Body of pancreas (tissue), 4 donors: Measurements from ENCODE around the gene UCP2. TPM values are rescaled to one million over a fixed set of nuclear protein-coding genes. Genes with fewer than 3 reads are reported as not detected.

Experiments
- ATAC-seq: fragments of 150-250 bp; one replicate; pipeline ENCODE4 v1.9.1; 2016
- DNase-seq, 4 donors: peaks; one replicate each; pipeline ENCODE4 v3.0.0-alpha.2; 2019
- H3K27ac ChIP-seq, 4 donors: fragments of 200-600 bp; sonication (generic); 1 replicate in 3 of 4; 2 replicates in 1 of 4; pipeline versions ENCODE4 v1.5.1 to v1.6.1; 2016 to 2019; ENCODE audit warnings: mild to moderate bottlenecking in 1 of 4, mixed read lengths in 1 of 4, moderate library complexity in 1 of 4
- H3K27me3 ChIP-seq, 2 donors: fragments of 200-600 bp; sonication (generic); one replicate each; pipeline ENCODE4 v1.6.0; 2016; ENCODE audit warnings: mild to moderate bottlenecking in 1 of 2
- H3K36me3 ChIP-seq, 2 donors: fragments of 200-600 bp; sonication (generic); replicated peaks in 1 of 2; 2 replicates each; pipeline ENCODE4 v1.5.1; 2016; ENCODE audit warnings: low read depth in 2 of 2; ENCODE audit not compliant: insufficient read depth in 1 of 2
- H3K4me1 ChIP-seq: fragments of 200-600 bp; sonication (generic); one replicate; pipeline ENCODE4 v1.6.0; 2016
- H3K4me3 ChIP-seq, 2 donors: fragments of 200-600 bp; sonication (generic); 1 replicate in 1 of 2; 2 replicates in 1 of 2; pipeline ENCODE4 v1.5.1; 2016 to 2019
- H3K9me3 ChIP-seq, 3 donors: fragments of 200-600 bp; sonication (generic); 1 replicate in 2 of 3; 2 replicates in 1 of 3; pipeline ENCODE4 v1.5.1; 2016
- POLR2A ChIP-seq, 3 donors: fragments of 450-650 bp; IDR thresholded peaks; one replicate each; pipeline ENCODE4 v1.6.1; 2016; ENCODE audit warnings: antibody characterized with exemption in 3 of 3, mild to moderate bottlenecking in 2 of 3
- WGBS, 2 donors: methylation state at CpG; one replicate each; pipeline ENCODE4 v1.1.5; 2017; 5-methylcytosine and 5-hydroxymethylcytosine counted together
- intact Hi-C: fragments of 100-400 bp; cut with DNase I; formaldehyde crosslinking; loops from one replicate; pipeline ENCODE4 v1.15.1; 2023
- total RNA-seq, 2 donors: library from RNA; depleted of rRNA; stranded (reverse); fragments of >200 nt; gene quantifications; one replicate each; pipeline ENCODE4 v1.1.0, GENCODE V29; 2016
- TF ChIP-seq, protein P1 (sequence below), 7 experiments: fragments of 450-650 bp in 4 of 7; fragments of 200-600 bp in 3 of 7; sonication (generic) in 3 of 7; IDR thresholded peaks; one replicate each; pipeline ENCODE4 v1.5.1; 2016 to 2019; ENCODE audit warnings: antibody characterized with exemption in 7 of 7

Gene UCP2
- total RNA-seq, 2 donors from 2014 or later: 10.9 to 17.1 TPM

GRCh38 chr11:74004046-74004695, 21.5 kb upstream of the UCP2 start:
- intact Hi-C loops: no loop called here
- DNase-seq (no peak), ATAC-seq (no peak)
- Histone ChIP-seq H3K9me3 (no peaks in the 10 kb centered on the region), H3K4me1 (no peaks in the 10 kb centered on the region), H3K27ac (no peak overlapping the region), H3K4me3 (no peak overlapping the region), H3K27me3 (no peaks in the 10 kb centered on the region), H3K36me3 (no peaks in the 10 kb centered on the region)
- TF ChIP-seq POLR2A (IDR thresholded peaks at IDR 0.05): no peak
- TF ChIP-seq, protein P1, sequence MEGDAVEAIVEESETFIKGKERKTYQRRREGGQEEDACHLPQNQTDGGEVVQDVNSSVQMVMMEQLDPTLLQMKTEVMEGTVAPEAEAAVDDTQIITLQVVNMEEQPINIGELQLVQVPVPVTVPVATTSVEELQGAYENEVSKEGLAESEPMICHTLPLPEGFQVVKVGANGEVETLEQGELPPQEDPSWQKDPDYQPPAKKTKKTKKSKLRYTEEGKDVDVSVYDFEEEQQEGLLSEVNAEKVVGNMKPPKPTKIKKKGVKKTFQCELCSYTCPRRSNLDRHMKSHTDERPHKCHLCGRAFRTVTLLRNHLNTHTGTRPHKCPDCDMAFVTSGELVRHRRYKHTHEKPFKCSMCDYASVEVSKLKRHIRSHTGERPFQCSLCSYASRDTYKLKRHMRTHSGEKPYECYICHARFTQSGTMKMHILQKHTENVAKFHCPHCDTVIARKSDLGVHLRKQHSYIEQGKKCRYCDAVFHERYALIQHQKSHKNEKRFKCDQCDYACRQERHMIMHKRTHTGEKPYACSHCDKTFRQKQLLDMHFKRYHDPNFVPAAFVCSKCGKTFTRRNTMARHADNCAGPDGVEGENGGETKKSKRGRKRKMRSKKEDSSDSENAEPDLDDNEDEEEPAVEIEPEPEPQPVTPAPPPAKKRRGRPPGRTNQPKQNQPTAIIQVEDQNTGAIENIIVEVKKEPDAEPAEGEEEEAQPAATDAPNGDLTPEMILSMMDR (IDR thresholded peaks at IDR 0.05): no peak
- 89 to 93% methylated on average over 6 of the region's 6 CpGs for WGBS, 2 donors

DNA sequence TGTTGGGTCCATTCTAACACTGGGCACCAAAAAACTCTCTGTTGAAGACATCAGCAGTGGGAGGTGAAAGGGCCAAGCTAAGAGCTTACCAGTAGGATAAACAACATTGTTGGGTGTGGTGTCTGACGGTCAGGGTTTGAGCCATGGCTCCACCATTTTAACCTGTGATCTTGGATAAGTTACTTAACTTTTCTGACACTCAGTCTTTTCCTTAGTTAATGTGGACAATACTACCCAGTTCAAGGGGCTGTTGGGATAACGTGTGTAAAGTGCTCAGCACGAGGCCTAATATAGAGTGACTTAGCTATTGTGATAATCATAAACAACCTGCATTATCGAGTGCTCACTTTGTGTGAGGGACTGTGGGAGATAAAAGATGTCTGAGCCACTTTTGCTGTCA, 20.2 kb upstream of the UCP2 start:
- DNase-seq: no peak
- no peaks in the 10 kb centered on the region for H3K36me3 ChIP-seq
- TF ChIP-seq, protein P1 (IDR thresholded peaks at IDR 0.05): no peak
- no peak for TF ChIP-seq POLR2A (IDR thresholded peaks at IDR 0.05)
- no peaks in the 10 kb centered on the region for H3K27me3 ChIP-seq
- no peak for ATAC-seq
- H3K4me1 ChIP-seq: no peaks in the 10 kb centered on the region
- no peaks in the 10 kb centered on the region for H3K9me3 ChIP-seq
- 90 to 92% methylated on average over 4 of the region's 4 CpGs for WGBS, 2 donors
- no peak overlapping the region for H3K27ac ChIP-seq
- no peak overlapping the region for H3K4me3 ChIP-seq
- intact Hi-C loops: no loop called here

DNA sequence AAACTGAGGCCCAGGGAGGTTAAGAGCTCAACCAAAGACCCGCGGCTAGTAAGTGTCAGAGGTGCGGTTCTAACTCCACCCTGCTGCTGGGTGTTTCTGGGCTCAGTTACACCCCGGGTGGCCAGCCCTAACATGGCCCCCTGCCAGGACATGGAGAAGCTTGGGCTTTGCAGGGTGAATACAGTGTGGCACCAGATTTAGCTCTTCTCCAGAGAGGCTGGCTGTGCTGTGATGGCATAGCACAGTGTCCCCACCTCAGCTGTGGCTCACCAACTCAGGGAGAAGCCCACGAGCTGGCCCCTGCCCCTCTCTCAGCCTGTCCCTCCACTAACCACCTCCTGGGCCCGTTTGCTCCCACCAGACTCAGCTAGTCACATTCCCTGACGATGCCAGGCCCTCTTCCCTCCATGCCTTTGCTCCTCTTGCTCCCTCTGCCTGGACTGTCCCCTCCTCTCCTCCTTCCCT, 19.2 kb upstream of the UCP2 start:
- DNase-seq (no peak), ATAC-seq (no peak)
- H3K36me3 ChIP-seq: no peaks in the 10 kb centered on the region
- no peaks in the 10 kb centered on the region for H3K4me1 ChIP-seq
- TF ChIP-seq, protein P1 (IDR thresholded peaks at IDR 0.05): no peak
- intact Hi-C loops: no loop called here
- H3K9me3 ChIP-seq: no peaks in the 10 kb centered on the region
- WGBS, 2 donors: 75 to 83% methylated on average over 3 to 7 of the region's 7 CpGs
- no peak overlapping the region for H3K4me3 ChIP-seq
- no peaks in the 10 kb centered on the region for H3K27me3 ChIP-seq
- H3K27ac ChIP-seq: no peak overlapping the region

GRCh38 chr11:74000307-74001133, 17.9 kb upstream of the UCP2 start:
- TF ChIP-seq POLR2A (IDR thresholded peaks at IDR 0.05): no peak
- TF ChIP-seq, protein P1 (IDR thresholded peaks at IDR 0.05): no peak
- Histone ChIP-seq H3K9me3 (no peaks in the 10 kb centered on the region), H3K27ac (no peak overlapping the region), H3K27me3 (no peaks in the 10 kb centered on the region), H3K4me1 (no peaks in the 10 kb centered on the region), H3K4me3 (no peak overlapping the region), H3K36me3 (no peaks in the 10 kb centered on the region)
- DNase-seq: no peak
- no peak for ATAC-seq
- WGBS, 2 donors: 89 to 91% methylated on average over 14 of the region's 14 CpGs
- intact Hi-C loops: no loop called here
